Measurements from ENCODE around the gene ADGRG2. TPM values are rescaled to one million over a fixed set of nuclear protein-coding genes. Genes with fewer than 3 reads are reported as not detected.

Gene ADGRG2
- total RNA-seq, 1 donor from 2014 or later, result 0.88 TPM

DNA sequence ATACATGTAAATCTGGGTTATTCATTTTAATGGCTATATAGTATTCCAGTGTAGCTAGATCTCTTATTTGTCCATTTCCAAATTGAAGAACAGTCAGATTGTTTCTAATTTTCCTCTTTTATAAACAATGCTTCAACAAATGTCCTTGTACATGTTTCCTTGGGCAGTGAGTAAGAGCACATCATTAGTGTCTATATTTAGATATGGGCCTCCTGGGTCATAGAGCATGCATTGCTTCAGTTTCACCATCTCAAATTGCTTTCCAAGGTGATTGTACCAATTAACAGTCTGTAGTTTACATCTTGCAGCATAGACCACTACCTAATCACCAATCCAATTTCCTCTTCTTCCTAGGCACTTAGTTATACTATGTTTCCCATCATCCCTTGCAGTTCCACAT is 151.8 kb downstream of the ADGRG2 start:
- TF ChIP-seq, protein P1, sequence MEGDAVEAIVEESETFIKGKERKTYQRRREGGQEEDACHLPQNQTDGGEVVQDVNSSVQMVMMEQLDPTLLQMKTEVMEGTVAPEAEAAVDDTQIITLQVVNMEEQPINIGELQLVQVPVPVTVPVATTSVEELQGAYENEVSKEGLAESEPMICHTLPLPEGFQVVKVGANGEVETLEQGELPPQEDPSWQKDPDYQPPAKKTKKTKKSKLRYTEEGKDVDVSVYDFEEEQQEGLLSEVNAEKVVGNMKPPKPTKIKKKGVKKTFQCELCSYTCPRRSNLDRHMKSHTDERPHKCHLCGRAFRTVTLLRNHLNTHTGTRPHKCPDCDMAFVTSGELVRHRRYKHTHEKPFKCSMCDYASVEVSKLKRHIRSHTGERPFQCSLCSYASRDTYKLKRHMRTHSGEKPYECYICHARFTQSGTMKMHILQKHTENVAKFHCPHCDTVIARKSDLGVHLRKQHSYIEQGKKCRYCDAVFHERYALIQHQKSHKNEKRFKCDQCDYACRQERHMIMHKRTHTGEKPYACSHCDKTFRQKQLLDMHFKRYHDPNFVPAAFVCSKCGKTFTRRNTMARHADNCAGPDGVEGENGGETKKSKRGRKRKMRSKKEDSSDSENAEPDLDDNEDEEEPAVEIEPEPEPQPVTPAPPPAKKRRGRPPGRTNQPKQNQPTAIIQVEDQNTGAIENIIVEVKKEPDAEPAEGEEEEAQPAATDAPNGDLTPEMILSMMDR (IDR thresholded peaks at IDR 0.05; ENCODE audit: insufficient read depth, low read length, poor library complexity, severe bottlenecking), result no peak

DNA sequence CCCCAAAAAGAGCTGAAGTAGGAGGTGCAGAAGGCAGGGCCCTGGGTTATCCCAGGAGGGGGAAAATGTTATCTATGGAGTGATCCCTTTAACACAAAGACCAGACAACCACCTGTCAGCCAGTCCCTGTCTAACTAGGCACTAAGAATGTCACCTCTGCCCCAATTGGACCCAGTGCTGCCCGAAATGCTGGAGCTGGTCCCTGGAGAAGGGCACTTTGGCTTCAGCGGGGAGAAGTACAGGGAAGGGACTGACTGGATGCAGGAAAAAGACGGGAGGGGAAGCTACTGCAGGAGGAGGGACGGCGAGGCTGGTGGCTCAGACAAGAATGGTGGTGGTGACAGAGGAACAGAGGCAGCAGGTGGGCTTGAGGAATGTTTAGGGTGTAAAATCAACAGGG is 155.6 kb downstream of the ADGRG2 start:
- Histone ChIP-seq H3K4me3 (ENCODE audit: low read depth, low read length) (no peak overlapping the region), H3K36me3 (ENCODE audit: control insufficient read depth, insufficient read depth, low read length) (no peaks in the 10 kb centered on the region), H3K27me3 (ENCODE audit: control insufficient read depth, insufficient read depth, low read length) (no peaks in the 10 kb centered on the region)
- TF ChIP-seq, protein P1 (IDR thresholded peaks at IDR 0.05; ENCODE audit: insufficient read depth, low read length, poor library complexity, severe bottlenecking), result no peak
- no peak for DNase-seq (ENCODE audit: low read depth)

More for the DNA sequence above, 151.8 kb downstream of the ADGRG2 start:
- Histone ChIP-seq H3K27me3 (ENCODE audit: control insufficient read depth, insufficient read depth, low read length) (no peaks in the 10 kb centered on the region), H3K4me3 (ENCODE audit: low read depth, low read length) (no peak overlapping the region), H3K36me3 (ENCODE audit: control insufficient read depth, insufficient read depth, low read length) (no peaks in the 10 kb centered on the region)
- DNase-seq (ENCODE audit: low read depth), result no peak

DNA sequence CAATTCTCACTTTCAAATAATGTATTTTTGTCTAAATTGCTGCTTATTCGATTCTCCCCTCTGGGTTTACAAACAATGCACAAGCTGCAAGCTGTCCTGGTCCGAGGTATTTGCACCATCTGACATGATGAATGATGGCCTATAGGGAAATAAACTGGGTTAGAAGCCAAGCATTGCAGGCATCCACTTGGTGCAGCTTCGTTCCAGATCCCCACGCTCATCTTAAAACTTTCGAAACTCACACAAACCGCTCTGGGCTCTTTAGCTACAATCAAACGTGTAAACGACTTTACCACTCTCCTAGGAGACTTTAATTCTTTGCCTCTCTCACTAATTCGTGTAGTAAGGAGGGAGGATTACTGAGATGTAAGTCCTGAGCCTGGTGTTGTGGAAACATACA is 157.4 kb downstream of the ADGRG2 start:
- H3K4me3 ChIP-seq (ENCODE audit: low read depth, low read length), result no peak overlapping the region
- TF ChIP-seq, protein P1 (IDR thresholded peaks at IDR 0.05; ENCODE audit: insufficient read depth, low read length, poor library complexity, severe bottlenecking), result no peak
- no peaks in the 10 kb centered on the region for H3K36me3 ChIP-seq (ENCODE audit: control insufficient read depth, insufficient read depth, low read length)
- no peak for DNase-seq (ENCODE audit: low read depth)
- no peaks in the 10 kb centered on the region for H3K27me3 ChIP-seq (ENCODE audit: control insufficient read depth, insufficient read depth, low read length)

DNA sequence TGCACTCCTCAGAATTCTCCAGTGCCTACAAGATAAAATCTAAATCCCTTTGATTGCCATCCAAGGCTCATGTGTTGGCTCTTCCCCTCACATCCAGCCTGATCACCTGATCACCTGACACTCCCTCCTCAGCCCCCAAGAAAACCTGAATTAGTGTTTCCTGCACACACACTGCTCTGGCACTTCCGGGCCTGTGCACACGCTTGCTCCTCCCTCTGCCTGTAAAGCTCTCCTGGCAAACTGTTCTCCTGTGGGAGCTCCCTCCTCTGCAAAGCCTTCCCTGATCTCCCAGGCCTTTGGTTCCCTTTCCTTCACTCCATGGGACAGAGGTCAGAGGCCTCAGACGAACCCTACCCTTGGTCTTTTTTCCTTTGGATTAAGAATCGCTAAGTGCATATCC is 158.2 kb downstream of the ADGRG2 start:
- DNase-seq (ENCODE audit: low read depth), result no peak
- TF ChIP-seq, protein P1 (IDR thresholded peaks at IDR 0.05; ENCODE audit: insufficient read depth, low read length, poor library complexity, severe bottlenecking), result no peak
- Histone ChIP-seq H3K27me3 (ENCODE audit: control insufficient read depth, insufficient read depth, low read length) (no peaks in the 10 kb centered on the region), H3K36me3 (ENCODE audit: control insufficient read depth, insufficient read depth, low read length) (no peaks in the 10 kb centered on the region), H3K4me3 (ENCODE audit: low read depth, low read length) (no peak overlapping the region)

DNA sequence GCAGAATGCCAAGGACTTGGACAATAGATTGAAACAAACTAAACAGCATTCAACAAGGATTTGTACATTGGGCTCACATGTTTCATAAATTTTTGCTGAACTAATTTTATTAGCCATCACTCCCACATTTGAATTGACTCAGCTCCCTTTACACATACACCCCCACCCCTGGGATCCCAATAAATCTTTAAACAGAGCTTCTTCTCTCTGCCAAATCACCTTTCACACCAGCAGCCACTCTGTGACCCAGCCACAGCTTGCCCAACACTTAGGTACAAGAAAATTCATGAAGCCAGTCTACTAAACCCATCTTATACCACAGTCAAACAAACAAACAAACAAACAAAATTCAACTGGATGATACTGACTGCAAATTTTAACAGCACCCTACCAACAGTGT is 159.9 kb downstream of the ADGRG2 start:
- H3K36me3 ChIP-seq (ENCODE audit: control insufficient read depth, insufficient read depth, low read length), result no peaks in the 10 kb centered on the region
- TF ChIP-seq, protein P1 (IDR thresholded peaks at IDR 0.05; ENCODE audit: insufficient read depth, low read length, poor library complexity, severe bottlenecking), result no peak
- no peak overlapping the region for H3K4me3 ChIP-seq (ENCODE audit: low read depth, low read length)
- no peaks in the 10 kb centered on the region for H3K27me3 ChIP-seq (ENCODE audit: control insufficient read depth, insufficient read depth, low read length)
- DNase-seq (ENCODE audit: low read depth), result no peak

DNA sequence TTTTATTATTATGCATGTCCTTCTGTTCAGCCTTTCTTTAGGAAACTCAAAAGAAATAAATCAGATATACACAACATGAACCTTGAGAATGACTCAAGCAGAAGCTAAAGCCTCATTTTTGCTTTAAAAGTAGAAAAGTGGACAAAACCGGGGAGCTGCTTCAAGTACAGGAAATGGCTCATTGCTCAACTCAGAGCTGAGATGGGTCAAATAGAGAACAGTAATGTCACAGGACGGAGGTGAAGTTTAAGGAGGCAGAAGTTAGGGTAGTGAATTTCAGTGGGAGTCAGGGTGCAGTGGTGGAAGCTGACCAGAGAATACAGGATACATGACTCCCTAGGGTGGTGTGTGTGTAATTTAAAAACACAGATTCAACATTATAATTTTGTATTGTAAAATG is 160.6 kb downstream of the ADGRG2 start:
- no peak for DNase-seq (ENCODE audit: low read depth)
- TF ChIP-seq, protein P1 (IDR thresholded peaks at IDR 0.05; ENCODE audit: insufficient read depth, low read length, poor library complexity, severe bottlenecking), result no peak
- Histone ChIP-seq H3K4me3 (ENCODE audit: low read depth, low read length) (no peak overlapping the region), H3K36me3 (ENCODE audit: control insufficient read depth, insufficient read depth, low read length) (no peaks in the 10 kb centered on the region), H3K27me3 (ENCODE audit: control insufficient read depth, insufficient read depth, low read length) (no peaks in the 10 kb centered on the region)

All from kidney epithelial cell (primary cell).